Activated B cell treated with CpG ODN at 0.5 μM for 24 hours (primary cell): ENCODE data around the gene IFNE. TPM values are rescaled to one million over a fixed set of nuclear protein-coding genes. Genes with fewer than 3 reads are reported as not detected.

Experiments
- ATAC-seq: fragments of 200-7000 bp; cut with Tn5 transposase; one replicate; pipeline ENCODE4 v1.10.0; 2021; ENCODE audit warnings: low read depth, mild to moderate bottlenecking, moderate library complexity
- CTCF ChIA-PET: fragments of 350-600 bp; sonication (Branson Sonifier 250); formaldehyde crosslinking; loops from one replicate; lab custom pipeline; 2021; ENCODE audit warnings: antibody characterized with exemption; lab: Charles Lee
- POLR2A ChIA-PET: fragments of 350-600 bp; sonication (Branson Sonifier 250); formaldehyde crosslinking; loops from one replicate; lab custom pipeline; 2021; ENCODE audit warnings: antibody characterized with exemption; lab: Charles Lee
- DNase-seq: peaks from one replicate; pipeline ENCODE4 v3.0.0; 2022
- H3K27ac Mint-ChIP-seq: one replicate; pipeline ENCODE4 v1.8.0; 2020; ENCODE audit warnings: mixed read lengths
- H3K27me3 Mint-ChIP-seq: one replicate; pipeline ENCODE4 v1.8.0; 2021; ENCODE audit warnings: mixed read lengths
- H3K36me3 Mint-ChIP-seq: one replicate; pipeline ENCODE4 v1.8.0; 2021; ENCODE audit warnings: low read depth, mixed read lengths
- H3K4me1 Mint-ChIP-seq: one replicate; pipeline ENCODE4 v1.8.0; 2021; ENCODE audit warnings: mixed read lengths
- H3K4me3 Mint-ChIP-seq: one replicate; pipeline ENCODE4 v1.8.0; 2020; ENCODE audit warnings: mild to moderate bottlenecking, mixed read lengths
- H3K9me3 Mint-ChIP-seq: one replicate; pipeline ENCODE4 v1.8.0; 2020; ENCODE audit warnings: mixed read lengths
- intact Hi-C: fragments of 100-400 bp; cut with micrococcal nuclease; formaldehyde crosslinking; loops from one replicate; pipeline ENCODE4 v1.15.1; 2024
- total RNA-seq: library from RNA; stranded (reverse); gene quantifications from 2 replicates; pipeline ENCODE4 v1.2.3, GENCODE V29; 2022
- TF ChIP-seq, protein P1 (sequence below): fragments of 200-600 bp; IDR thresholded peaks from one replicate; pipeline ENCODE4 v1.8.0; 2022; ENCODE audit warnings: antibody characterized with exemption, mild to moderate bottlenecking

Gene IFNE
- total RNA-seq, 1 donor from 2014 or later, result not detected

DNA sequence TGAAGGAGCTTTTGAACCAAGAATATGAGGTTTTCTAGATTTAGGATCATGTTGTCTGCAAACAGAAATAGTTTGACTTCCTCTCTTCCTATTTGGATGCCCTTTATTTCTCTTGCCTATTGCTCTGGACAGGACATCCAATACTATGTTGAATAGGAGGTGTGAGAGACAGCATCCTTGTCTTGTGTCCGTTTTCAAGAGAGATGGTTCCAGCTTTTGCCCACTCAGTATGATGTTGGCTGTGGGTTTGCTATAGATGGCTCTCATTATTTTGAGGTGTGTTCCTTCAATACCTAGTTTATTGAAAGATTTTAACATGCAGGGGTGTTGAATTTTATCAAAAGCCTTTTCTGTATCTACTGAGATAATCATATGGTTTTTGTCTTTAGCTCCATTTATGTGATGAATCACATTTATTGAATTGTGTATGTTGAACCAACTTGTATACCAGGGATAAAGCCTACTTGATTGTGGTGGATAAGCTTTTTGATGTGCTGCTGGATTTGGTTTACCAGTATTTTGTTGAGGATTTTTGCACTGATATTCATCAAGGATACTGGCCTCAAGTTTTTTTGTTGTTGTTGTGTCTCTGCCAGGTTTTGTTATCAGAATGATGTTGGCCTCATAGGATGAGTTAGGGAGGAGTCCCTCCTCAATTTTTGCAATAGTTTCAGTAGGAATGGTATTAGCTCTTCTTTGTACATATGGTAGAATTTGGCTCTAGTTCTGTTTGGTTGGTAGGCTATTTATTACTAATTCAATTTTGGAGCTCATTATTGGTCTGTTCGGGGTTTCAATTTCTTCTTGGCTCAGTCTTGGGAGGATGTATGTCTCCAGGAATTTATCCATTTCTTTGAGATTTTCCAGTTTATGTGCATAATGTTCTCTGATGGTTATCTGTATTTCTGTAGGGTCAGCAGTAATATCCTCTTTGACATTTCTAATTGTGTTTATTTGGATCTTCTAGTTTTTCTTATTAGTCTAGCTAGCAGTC lies 41.2 kb upstream of the IFNE start:
- intact Hi-C loops, result no loop called here
- H3K27me3 Mint-ChIP-seq, result peaks cover 32% of the 10 kb centered on the region
- TF ChIP-seq, protein P1, sequence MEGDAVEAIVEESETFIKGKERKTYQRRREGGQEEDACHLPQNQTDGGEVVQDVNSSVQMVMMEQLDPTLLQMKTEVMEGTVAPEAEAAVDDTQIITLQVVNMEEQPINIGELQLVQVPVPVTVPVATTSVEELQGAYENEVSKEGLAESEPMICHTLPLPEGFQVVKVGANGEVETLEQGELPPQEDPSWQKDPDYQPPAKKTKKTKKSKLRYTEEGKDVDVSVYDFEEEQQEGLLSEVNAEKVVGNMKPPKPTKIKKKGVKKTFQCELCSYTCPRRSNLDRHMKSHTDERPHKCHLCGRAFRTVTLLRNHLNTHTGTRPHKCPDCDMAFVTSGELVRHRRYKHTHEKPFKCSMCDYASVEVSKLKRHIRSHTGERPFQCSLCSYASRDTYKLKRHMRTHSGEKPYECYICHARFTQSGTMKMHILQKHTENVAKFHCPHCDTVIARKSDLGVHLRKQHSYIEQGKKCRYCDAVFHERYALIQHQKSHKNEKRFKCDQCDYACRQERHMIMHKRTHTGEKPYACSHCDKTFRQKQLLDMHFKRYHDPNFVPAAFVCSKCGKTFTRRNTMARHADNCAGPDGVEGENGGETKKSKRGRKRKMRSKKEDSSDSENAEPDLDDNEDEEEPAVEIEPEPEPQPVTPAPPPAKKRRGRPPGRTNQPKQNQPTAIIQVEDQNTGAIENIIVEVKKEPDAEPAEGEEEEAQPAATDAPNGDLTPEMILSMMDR, result no peak
- no peak overlapping the region for H3K27ac Mint-ChIP-seq
- no peaks in the 10 kb centered on the region for H3K36me3 Mint-ChIP-seq
- ChIA-PET POLR2A (no interaction called here), CTCF (no interaction called here)
- H3K4me1 Mint-ChIP-seq, result peaks cover 7% of the 10 kb centered on the region
- DNase-seq (no peak), ATAC-seq (no peak)
- no peak overlapping the region for H3K4me3 Mint-ChIP-seq
- peaks cover 2% of the 10 kb centered on the region for H3K9me3 Mint-ChIP-seq

DNA sequence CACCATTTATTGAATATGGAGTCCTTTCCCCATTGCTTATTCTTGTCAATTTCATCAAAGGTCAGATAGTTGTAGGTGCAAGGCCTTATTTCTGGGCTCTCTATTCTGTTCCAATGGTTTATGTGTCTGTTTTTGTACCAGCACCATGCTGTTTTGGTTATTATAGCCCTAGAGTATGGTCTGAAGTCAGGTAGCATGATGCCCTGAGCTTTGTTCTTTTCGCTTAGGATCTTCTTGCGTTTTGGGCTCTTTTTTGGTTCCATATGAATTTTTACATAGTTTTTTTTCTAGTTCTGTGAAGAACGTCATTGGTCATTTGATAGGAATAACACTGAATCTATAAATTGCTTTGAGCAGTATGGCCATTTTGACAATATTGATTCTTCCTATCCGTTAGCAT lies 40.2 kb upstream of the IFNE start:
- Mint-ChIP-seq H3K36me3 (no peaks in the 10 kb centered on the region), H3K4me3 (no peak overlapping the region), H3K4me1 (peaks cover under 1% of the 10 kb centered on the region), H3K27ac (no peak overlapping the region), H3K27me3 (peaks cover 26% of the 10 kb centered on the region), H3K9me3 (peaks cover 2% of the 10 kb centered on the region)
- TF ChIP-seq, protein P1, result no peak
- ATAC-seq (no peak), DNase-seq (no peak)
- intact Hi-C loops, result no loop called here
- ChIA-PET CTCF (no interaction called here), POLR2A (no interaction called here)

DNA sequence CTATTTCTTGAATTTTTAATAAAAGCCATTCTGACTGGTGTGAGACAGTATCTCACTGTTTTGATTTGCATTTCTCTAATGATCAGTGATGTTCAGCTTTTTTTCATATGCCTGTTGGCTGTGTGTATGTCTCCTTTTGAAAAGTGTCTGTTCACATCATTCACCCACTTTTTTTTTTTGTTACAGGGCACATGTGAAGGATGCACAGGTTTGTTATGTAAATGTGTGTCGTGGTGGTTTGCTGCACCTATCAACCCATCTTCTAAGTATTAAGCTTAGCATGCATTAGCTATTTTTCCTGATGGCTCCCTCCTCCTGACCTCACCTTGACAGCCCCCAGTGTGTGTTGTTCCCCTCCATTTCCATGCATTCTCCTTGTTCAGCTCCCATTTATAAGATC lies 39.3 kb upstream of the IFNE start:
- Mint-ChIP-seq H3K27ac (no peak overlapping the region), H3K9me3 (peaks cover 2% of the 10 kb centered on the region), H3K4me1 (no peaks in the 10 kb centered on the region), H3K27me3 (peaks cover 18% of the 10 kb centered on the region), H3K4me3 (no peak overlapping the region), H3K36me3 (no peaks in the 10 kb centered on the region)
- DNase-seq (no peak), ATAC-seq (no peak)
- TF ChIP-seq, protein P1, result no peak
- ChIA-PET POLR2A (no interaction called here), CTCF (no interaction called here)
- intact Hi-C loops, result no loop called here

DNA sequence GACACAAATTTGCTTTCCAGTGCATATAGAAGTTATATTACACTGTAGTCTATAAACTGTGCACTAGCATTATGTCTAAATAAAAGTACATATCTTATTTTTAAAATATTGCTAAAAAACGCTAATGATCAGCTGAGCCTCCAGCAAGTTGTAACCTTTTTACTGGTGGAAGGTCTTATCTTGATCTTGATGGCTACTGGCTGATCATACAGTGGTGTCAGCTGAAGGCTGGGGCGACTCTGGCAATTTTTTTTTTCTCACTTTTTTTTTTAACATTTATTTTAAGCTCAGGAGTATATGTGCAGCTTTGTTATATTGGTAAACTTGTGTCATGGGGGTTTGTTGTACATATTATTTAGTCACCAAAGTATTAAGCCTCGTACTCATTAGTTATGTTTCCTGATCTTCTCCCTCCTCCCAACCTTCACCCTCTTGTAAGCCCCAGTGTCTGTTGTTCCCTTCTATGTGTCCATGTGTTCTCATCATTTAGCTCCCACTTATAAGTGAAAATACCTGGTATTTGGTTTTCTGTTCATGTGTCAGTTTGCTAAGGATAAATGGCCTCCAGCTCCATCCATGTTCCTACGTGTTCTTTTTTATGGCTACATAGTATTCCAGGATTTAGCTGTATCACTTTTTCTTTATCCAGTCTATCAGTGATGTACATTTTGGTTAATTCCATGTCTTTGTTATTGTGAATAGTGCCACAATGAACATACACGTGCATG lies 38.6 kb upstream of the IFNE start:
- ChIA-PET POLR2A (no interaction called here), CTCF (no interaction called here)
- ATAC-seq, result no peak

More for the DNA sequence above, 38.6 kb upstream of the IFNE start:
- Mint-ChIP-seq H3K9me3 (peaks cover 2% of the 10 kb centered on the region), H3K4me1 (no peaks in the 10 kb centered on the region), H3K36me3 (no peaks in the 10 kb centered on the region), H3K4me3 (no peak overlapping the region), H3K27me3 (peaks cover 14% of the 10 kb centered on the region), H3K27ac (no peak overlapping the region)
- no peak for DNase-seq
- TF ChIP-seq, protein P1, result no peak
- intact Hi-C loops, result no loop called here
